Activated naive CD4-positive, alpha-beta T cell treated with anti-CD3 and anti-CD28 coated beads for 36 hours (primary cell): ENCODE data around the gene TPBGL. TPM values are rescaled to one million over a fixed set of nuclear protein-coding genes. Genes with fewer than 3 reads are reported as not detected.

ENCODE experiments used
- CTCF ChIA-PET: fragments of 350-600 bp; sonication (Branson Sonifier 250); formaldehyde crosslinking; loops from one replicate; lab custom pipeline; 2021; ENCODE audit warnings: antibody characterized with exemption; lab: Charles Lee
- DNase-seq: peaks from one replicate; pipeline ENCODE4 v3.0.0-alpha.2; 2020
- H3K27ac Mint-ChIP-seq: one replicate; pipeline ENCODE4 v1.8.0; 2021; ENCODE audit warnings: mild to moderate bottlenecking, mixed read lengths
- H3K27me3 Mint-ChIP-seq: one replicate; pipeline ENCODE4 v1.8.0; 2021; ENCODE audit warnings: low read depth, mixed read lengths
- H3K36me3 Mint-ChIP-seq: one replicate; pipeline ENCODE4 v1.8.0; 2021; ENCODE audit warnings: low read depth, mixed read lengths
- H3K4me1 Mint-ChIP-seq: one replicate; pipeline ENCODE4 v1.8.0; 2021; ENCODE audit warnings: low read depth, mixed read lengths
- H3K4me3 Mint-ChIP-seq: one replicate; pipeline ENCODE4 v1.8.0; 2021; ENCODE audit warnings: mild to moderate bottlenecking, moderate library complexity, mixed read lengths
- H3K9me3 Mint-ChIP-seq: one replicate; pipeline ENCODE4 v1.8.0; 2021; ENCODE audit warnings: mixed read lengths
- intact Hi-C: fragments of 100-400 bp; cut with micrococcal nuclease; formaldehyde crosslinking; loops from one replicate; pipeline ENCODE4 v1.15.1; 2023
- total RNA-seq, 2 experiments: library from RNA; stranded (reverse); gene quantifications; one replicate each; pipeline ENCODE4 v1.2.3, GENCODE V29; 2021

The TPBGL gene
- total RNA-seq: not detected

GRCh38 chr11:75240311-75241035 lies at the start of gene TPBGL:
Gene TPBGL (plus strand): TSS chr11:75240774. CDS start chr11:75241050, 276 bp downstream.
- Mint-ChIP-seq H3K36me3 (no peaks in the 10 kb centered on the region), H3K4me1 (peaks cover 10% of the 10 kb centered on the region), H3K4me3 (peak within 1 kb of the TSS; percentile 71), H3K27me3 (peaks cover 33% of the 10 kb centered on the region), H3K9me3 (no peaks in the 10 kb centered on the region), H3K27ac (no peak within 1 kb of the TSS)
- DNase-seq: no peak
- intact Hi-C loops: loop anchor here (1.0 to 2.0 kb wide), 2 partner anchors 97 to 312 kb away; no protein-coding TSS in a partner anchor
- CTCF ChIA-PET: interaction anchor here (0.7 to 17.6 kb wide), 21 partner anchors 10 to 461 kb away, joined by 3 to 445 read pairs (median 4); no protein-coding TSS in a partner anchor

- intact Hi-C loops: no loop called here
- H3K27me3 Mint-ChIP-seq: no peaks in the 10 kb centered on the region
- CTCF ChIA-PET: interaction anchor here (1.1 to 2.0 kb wide), 3 partner anchors 46 to 51 kb away, joined by 3 to 10 read pairs (median 4); no protein-coding TSS in a partner anchor
Measured at GRCh38 chr11:75191330-75191717, 49.2 kb upstream of the TPBGL start.

GRCh38 chr11:75193271-75193670 lies 47.3 kb upstream of the TPBGL start:
- Mint-ChIP-seq H3K4me1 (no peaks in the 10 kb centered on the region), H3K27ac (no peak overlapping the region), H3K27me3 (no peaks in the 10 kb centered on the region), H3K36me3 (no peaks in the 10 kb centered on the region), H3K4me3 (no peak overlapping the region), H3K9me3 (no peaks in the 10 kb centered on the region)
- DNase-seq: no peak
- intact Hi-C loops: no loop called here
- CTCF ChIA-PET: interaction anchor here (0.8 to 15.7 kb wide), 2 partner anchors 53 to 170 kb away, joined by 3 to 430 read pairs; no protein-coding TSS in a partner anchor

More at GRCh38 chr11:75191330-75191717, 49.2 kb upstream of the TPBGL start:
- H3K4me3 Mint-ChIP-seq: no peak overlapping the region
- H3K36me3 Mint-ChIP-seq: no peaks in the 10 kb centered on the region
- H3K4me1 Mint-ChIP-seq: no peaks in the 10 kb centered on the region
- no peak for DNase-seq
- no peaks in the 10 kb centered on the region for H3K9me3 Mint-ChIP-seq
- no peak overlapping the region for H3K27ac Mint-ChIP-seq

- H3K27ac Mint-ChIP-seq: no peak overlapping the region
- H3K4me1 Mint-ChIP-seq: no peaks in the 10 kb centered on the region
- no peak for DNase-seq
- H3K27me3 Mint-ChIP-seq: no peaks in the 10 kb centered on the region
- no peaks in the 10 kb centered on the region for H3K36me3 Mint-ChIP-seq
- intact Hi-C loops: no loop called here
- H3K4me3 Mint-ChIP-seq: no peak overlapping the region
- CTCF ChIA-PET: interaction anchor here (0.8 to 15.7 kb wide), 2 partner anchors 54 to 171 kb away, joined by 3 to 430 read pairs; no protein-coding TSS in a partner anchor
- H3K9me3 Mint-ChIP-seq: no peaks in the 10 kb centered on the region
Measured at GRCh38 chr11:75193711-75194110, 46.9 kb upstream of the TPBGL start.

- no peak for DNase-seq
- H3K36me3 Mint-ChIP-seq: no peaks in the 10 kb centered on the region
- H3K27ac Mint-ChIP-seq: no peak overlapping the region
- H3K27me3 Mint-ChIP-seq: no peaks in the 10 kb centered on the region
- intact Hi-C loops: no loop called here
- H3K4me1 Mint-ChIP-seq: no peaks in the 10 kb centered on the region
- no peak overlapping the region for H3K4me3 Mint-ChIP-seq
- CTCF ChIA-PET: interaction anchor here (0.8 to 15.7 kb wide), 3 partner anchors 11 to 171 kb away, joined by 3 to 430 read pairs (median 17); no protein-coding TSS in a partner anchor
- H3K9me3 Mint-ChIP-seq: no peaks in the 10 kb centered on the region
Measured at GRCh38 chr11:75194147-75194546, 46.4 kb upstream of the TPBGL start.

GRCh38 chr11:75195167-75195962 lies 45.2 kb upstream of the TPBGL start:
- Mint-ChIP-seq H3K27ac (no peak overlapping the region), H3K36me3 (no peaks in the 10 kb centered on the region), H3K9me3 (no peaks in the 10 kb centered on the region), H3K27me3 (no peaks in the 10 kb centered on the region), H3K4me1 (no peaks in the 10 kb centered on the region), H3K4me3 (no peak overlapping the region)
- intact Hi-C loops: no loop called here
- CTCF ChIA-PET: interaction anchor here (0.8 to 15.7 kb wide), 6 partner anchors 10 to 266 kb away, joined by 3 to 430 read pairs (median 4); no protein-coding TSS in a partner anchor
- no peak for DNase-seq

- Mint-ChIP-seq H3K4me3 (no peak overlapping the region), H3K4me1 (no peaks in the 10 kb centered on the region), H3K27ac (no peak overlapping the region), H3K36me3 (no peaks in the 10 kb centered on the region), H3K27me3 (no peaks in the 10 kb centered on the region), H3K9me3 (no peaks in the 10 kb centered on the region)
- intact Hi-C loops: no loop called here
- no peak for DNase-seq
- CTCF ChIA-PET: interaction anchor here (1.3 to 15.7 kb wide), 3 partner anchors 9 to 56 kb away, joined by 3 to 430 read pairs (median 17); no protein-coding TSS in a partner anchor
Measured at GRCh38 chr11:75196426-75196825, 44.1 kb upstream of the TPBGL start.

GRCh38 chr11:75197512-75198277 lies 42.9 kb upstream of the TPBGL start:
- Mint-ChIP-seq H3K4me3 (no peak overlapping the region), H3K27me3 (no peaks in the 10 kb centered on the region), H3K4me1 (no peaks in the 10 kb centered on the region), H3K9me3 (no peaks in the 10 kb centered on the region), H3K36me3 (no peaks in the 10 kb centered on the region), H3K27ac (no peak overlapping the region)
- intact Hi-C loops: no loop called here
- CTCF ChIA-PET: interaction anchor here (1.3 to 15.7 kb wide), 3 partner anchors 8 to 58 kb away, joined by 3 to 430 read pairs (median 17); no protein-coding TSS in a partner anchor
- DNase-seq: no peak

- H3K4me3 Mint-ChIP-seq: no peak overlapping the region
- no peaks in the 10 kb centered on the region for H3K9me3 Mint-ChIP-seq
- H3K27me3 Mint-ChIP-seq: no peaks in the 10 kb centered on the region
- intact Hi-C loops: no loop called here
- CTCF ChIA-PET: interaction anchor here (0.7 to 15.7 kb wide), 3 partner anchors 49 to 58 kb away, joined by 3 to 430 read pairs (median 3); no protein-coding TSS in a partner anchor
- H3K4me1 Mint-ChIP-seq: no peaks in the 10 kb centered on the region
- H3K27ac Mint-ChIP-seq: no peak overlapping the region
- DNase-seq: no peak
- no peaks in the 10 kb centered on the region for H3K36me3 Mint-ChIP-seq
Measured at GRCh38 chr11:75198278-75198973, 42.1 kb upstream of the TPBGL start.

- Mint-ChIP-seq H3K4me1 (no peaks in the 10 kb centered on the region), H3K27ac (no peak overlapping the region), H3K27me3 (no peaks in the 10 kb centered on the region), H3K4me3 (no peak overlapping the region), H3K9me3 (no peaks in the 10 kb centered on the region), H3K36me3 (no peaks in the 10 kb centered on the region)
- intact Hi-C loops: no loop called here
- CTCF ChIA-PET: interaction anchor here (1.0 to 15.7 kb wide), 2 partner anchors 49 to 59 kb away, joined by 3 to 430 read pairs; no protein-coding TSS in a partner anchor
- no peak for DNase-seq
Measured at GRCh38 chr11:75199412-75199955, 41.1 kb upstream of the TPBGL start.

GRCh38 chr11:75200051-75200450 lies 40.5 kb upstream of the TPBGL start:
- intact Hi-C loops: no loop called here
- H3K36me3 Mint-ChIP-seq: no peaks in the 10 kb centered on the region
- no peak overlapping the region for H3K4me3 Mint-ChIP-seq
- DNase-seq: no peak
- H3K4me1 Mint-ChIP-seq: no peaks in the 10 kb centered on the region
- no peak overlapping the region for H3K27ac Mint-ChIP-seq
- CTCF ChIA-PET: interaction anchor here (15.7 kb wide), 1 partner anchor 60 kb away, joined by 430 read pairs; no protein-coding TSS in a partner anchor
- H3K27me3 Mint-ChIP-seq: no peaks in the 10 kb centered on the region
- no peaks in the 10 kb centered on the region for H3K9me3 Mint-ChIP-seq
